ENCODE measurements around the gene ARHGEF17.

The ARHGEF17 gene

DNA sequence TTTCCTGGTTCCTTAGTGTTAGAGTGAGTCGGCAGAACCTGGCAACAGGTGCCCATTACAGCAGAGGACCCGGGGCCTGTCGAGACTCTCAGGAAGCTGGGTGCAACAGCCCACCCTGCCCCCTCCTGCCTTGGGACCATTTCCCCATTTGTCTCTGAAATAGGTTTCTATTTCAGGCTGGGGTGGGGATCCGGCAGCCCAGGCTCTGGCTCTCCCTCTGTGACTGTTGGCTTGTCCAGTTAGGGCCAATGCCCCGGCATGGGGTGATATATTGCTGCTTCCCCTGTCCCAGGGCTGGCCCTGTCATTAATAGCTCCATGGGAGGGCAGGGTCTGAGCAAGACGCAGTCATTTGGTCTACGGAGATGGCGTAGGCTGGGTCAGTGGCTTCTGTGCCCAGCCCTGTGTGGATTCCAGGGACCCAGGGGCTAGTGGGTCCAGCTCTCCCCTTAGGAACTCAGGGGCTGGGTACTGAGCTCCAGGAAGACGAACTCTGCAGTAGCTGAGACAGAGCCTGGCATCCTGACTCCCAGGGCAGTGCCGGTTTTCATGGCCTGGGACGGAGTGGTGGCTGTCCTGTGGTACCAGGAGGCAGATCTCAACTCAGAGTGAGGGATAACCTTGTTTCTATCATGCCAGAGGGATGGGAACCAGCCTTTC, 33.2 kb upstream of the ARHGEF17 start:
- no peak overlapping the region for H3K4me3 ChIP-seq (replicated peaks; ENCODE audit: low read depth, low read length)
- TF ChIP-seq, protein P1, sequence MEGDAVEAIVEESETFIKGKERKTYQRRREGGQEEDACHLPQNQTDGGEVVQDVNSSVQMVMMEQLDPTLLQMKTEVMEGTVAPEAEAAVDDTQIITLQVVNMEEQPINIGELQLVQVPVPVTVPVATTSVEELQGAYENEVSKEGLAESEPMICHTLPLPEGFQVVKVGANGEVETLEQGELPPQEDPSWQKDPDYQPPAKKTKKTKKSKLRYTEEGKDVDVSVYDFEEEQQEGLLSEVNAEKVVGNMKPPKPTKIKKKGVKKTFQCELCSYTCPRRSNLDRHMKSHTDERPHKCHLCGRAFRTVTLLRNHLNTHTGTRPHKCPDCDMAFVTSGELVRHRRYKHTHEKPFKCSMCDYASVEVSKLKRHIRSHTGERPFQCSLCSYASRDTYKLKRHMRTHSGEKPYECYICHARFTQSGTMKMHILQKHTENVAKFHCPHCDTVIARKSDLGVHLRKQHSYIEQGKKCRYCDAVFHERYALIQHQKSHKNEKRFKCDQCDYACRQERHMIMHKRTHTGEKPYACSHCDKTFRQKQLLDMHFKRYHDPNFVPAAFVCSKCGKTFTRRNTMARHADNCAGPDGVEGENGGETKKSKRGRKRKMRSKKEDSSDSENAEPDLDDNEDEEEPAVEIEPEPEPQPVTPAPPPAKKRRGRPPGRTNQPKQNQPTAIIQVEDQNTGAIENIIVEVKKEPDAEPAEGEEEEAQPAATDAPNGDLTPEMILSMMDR (IDR thresholded peaks at IDR 0.05; ENCODE audit: low read depth, low read length, missing control alignments) = no peak
- no peak for DNase-seq (ENCODE audit: extremely low read depth, low read depth)

- H3K4me3 ChIP-seq (replicated peaks; ENCODE audit: low read depth, low read length) = no peak overlapping the region
- TF ChIP-seq, protein P1 (IDR thresholded peaks at IDR 0.05; ENCODE audit: low read depth, low read length, missing control alignments) = no peak
- DNase-seq (ENCODE audit: extremely low read depth, low read depth) = no peak
Observed at GRCh38 chr11:73275381-73275750, 32.7 kb upstream of the ARHGEF17 start.

DNA sequence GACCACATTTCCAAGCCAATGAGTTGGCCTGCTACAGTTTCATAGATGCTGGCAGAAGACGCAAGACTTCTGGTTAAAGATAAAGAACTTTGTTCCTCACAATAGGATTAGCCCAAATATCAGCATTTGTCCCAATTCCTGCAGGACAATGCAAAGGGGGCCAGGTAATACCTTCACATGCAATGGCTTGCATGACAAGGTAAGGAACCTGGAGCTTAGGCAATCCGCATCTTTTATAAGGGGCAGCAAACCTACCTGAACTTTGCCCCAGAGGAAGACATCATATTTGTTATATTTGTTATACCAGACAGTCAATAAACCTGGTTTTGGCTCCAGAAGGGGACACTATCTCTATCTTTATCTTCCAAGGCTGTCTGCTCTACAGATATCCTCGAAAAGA, 30.6 kb upstream of the ARHGEF17 start:
- TF ChIP-seq, protein P1 (IDR thresholded peaks at IDR 0.05; ENCODE audit: low read depth, low read length, missing control alignments) = no peak
- no peak for DNase-seq (ENCODE audit: extremely low read depth, low read depth)
- no peak overlapping the region for H3K4me3 ChIP-seq (replicated peaks; ENCODE audit: low read depth, low read length)

DNA sequence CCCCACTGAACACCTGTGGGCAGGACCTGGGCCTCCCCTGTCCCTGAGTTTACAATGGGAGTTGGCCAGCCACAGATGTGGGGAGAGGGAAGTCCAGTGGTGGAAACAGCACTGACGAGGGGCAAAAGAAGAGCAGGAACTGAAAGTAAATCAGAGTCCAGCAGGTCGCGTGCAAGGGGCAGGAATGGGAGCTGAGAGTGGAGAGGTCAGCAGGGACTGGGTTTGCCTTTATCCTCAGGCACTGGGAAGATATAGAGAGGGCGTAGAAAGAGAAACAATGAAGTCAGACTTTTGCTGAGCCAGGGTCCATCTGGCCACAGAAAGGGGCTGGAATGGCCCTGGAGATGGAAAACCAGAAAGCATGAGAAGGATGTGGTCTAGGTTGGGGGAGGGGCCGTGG, 27.4 kb upstream of the ARHGEF17 start:
- no peak overlapping the region for H3K4me3 ChIP-seq (replicated peaks; ENCODE audit: low read depth, low read length)
- no peak for DNase-seq (ENCODE audit: extremely low read depth, low read depth)
- TF ChIP-seq, protein P1 (IDR thresholded peaks at IDR 0.05; ENCODE audit: low read depth, low read length, missing control alignments) = no peak

GRCh38 chr11:73281201-73281741, 26.8 kb upstream of the ARHGEF17 start:
- H3K4me3 ChIP-seq (replicated peaks; ENCODE audit: low read depth, low read length) = no peak overlapping the region
- TF ChIP-seq, protein P1 (IDR thresholded peaks at IDR 0.05; ENCODE audit: low read depth, low read length, missing control alignments) = no peak
- no peak for DNase-seq (ENCODE audit: extremely low read depth, low read depth)

DNA sequence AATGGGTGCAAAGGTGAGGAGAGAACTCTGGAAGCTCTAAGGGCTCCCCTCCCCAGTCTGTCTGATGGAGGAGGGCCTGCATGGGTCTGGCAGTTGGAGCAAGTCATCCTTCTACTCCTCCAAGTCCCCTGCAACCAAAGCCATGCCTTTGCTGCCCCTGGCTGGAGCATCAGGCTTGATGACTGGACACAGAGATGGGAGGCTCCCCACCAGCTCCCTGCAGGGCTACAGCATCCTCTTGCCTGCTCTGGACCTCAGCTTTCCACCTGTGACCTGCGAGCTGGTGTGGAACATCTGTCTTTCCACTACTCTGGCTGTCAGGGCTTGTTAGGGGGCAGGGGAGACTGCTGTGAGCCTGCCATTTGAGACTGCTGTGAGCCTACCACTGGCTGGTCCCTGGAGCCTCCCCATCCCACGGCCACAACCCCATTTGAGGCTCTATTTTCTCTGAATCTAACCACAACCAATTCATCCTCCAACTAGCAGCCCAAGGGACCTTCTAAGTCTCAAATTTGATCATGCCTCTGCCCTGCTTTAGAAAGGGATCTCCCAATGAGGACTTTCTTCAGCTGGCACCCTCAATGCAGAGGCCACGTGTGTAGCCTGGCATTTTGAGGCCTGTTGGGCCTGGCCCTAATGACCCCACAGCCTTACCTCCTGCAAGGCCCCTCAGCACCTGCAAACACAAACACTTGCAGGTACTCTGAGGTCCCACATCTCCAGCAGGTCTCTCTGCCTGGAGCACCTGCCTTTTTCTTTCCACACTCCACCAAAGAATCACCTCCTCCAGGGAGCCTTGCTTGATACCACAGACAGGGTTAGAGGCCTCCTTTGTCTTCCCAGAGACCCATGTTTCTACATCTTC, 26.0 kb upstream of the ARHGEF17 start:
- no peak for DNase-seq (ENCODE audit: extremely low read depth, low read depth)
- TF ChIP-seq, protein P1 (IDR thresholded peaks at IDR 0.05; ENCODE audit: low read depth, low read length, missing control alignments) = no peak
- no peak overlapping the region for H3K4me3 ChIP-seq (replicated peaks; ENCODE audit: low read depth, low read length)
